Neural progenitor cell (in vitro differentiated cells): Measurements from ENCODE around the gene D2HGDH. TPM values are rescaled to one million over a fixed set of nuclear protein-coding genes. Genes with fewer than 3 reads are reported as not detected.

Experiments
- DNase-seq: peaks from one replicate; pipeline ENCODE4 v3.0.0-alpha.2; 2016; ENCODE audit warnings: low spot score
- H2AFZ ChIP-seq: fragments of 200-600 bp; sonication (generic); replicated peaks from 2 replicates; pipeline ENCODE4 v1.6.1; 2016; ENCODE audit warnings: antibody characterized with exemption
- H3F3A ChIP-seq: fragments of 200-600 bp; sonication (generic); 2 replicates; pipeline ENCODE4 v1.6.1; 2016; ENCODE audit warnings: antibody characterized with exemption, low read depth
- H3K27ac ChIP-seq: fragments of 200-600 bp; sonication (generic); 2 replicates; pipeline ENCODE4 v1.5.1; 2016; ENCODE audit warnings: mild to moderate bottlenecking
- H3K27me3 ChIP-seq: fragments of 200-600 bp; sonication (generic); 2 replicates; pipeline ENCODE4 v1.6.1; 2016; ENCODE audit warnings: mild to moderate bottlenecking, moderate library complexity
- H3K36me3 ChIP-seq: fragments of 200-600 bp; sonication (generic); 2 replicates; pipeline ENCODE4 v1.5.1; 2016
- H3K4me1 ChIP-seq: fragments of 200-600 bp; sonication (generic); 2 replicates; pipeline ENCODE4 v1.6.1; 2016; ENCODE audit warnings: mixed run types
- H3K4me2 ChIP-seq: fragments of 200-600 bp; sonication (generic); 2 replicates; pipeline ENCODE4 v1.6.1; 2016
- H3K4me3 ChIP-seq: fragments of 200-600 bp; sonication (generic); 2 replicates; pipeline ENCODE4 v1.5.1; 2016
- H3K79me2 ChIP-seq: fragments of 200-600 bp; sonication (generic); 2 replicates; pipeline ENCODE4 v1.6.1; 2016; ENCODE audit warnings: low read depth
- H3K9ac ChIP-seq: fragments of 200-600 bp; sonication (generic); 2 replicates; pipeline ENCODE4 v1.6.1; 2016
- H3K9me3 ChIP-seq: fragments of 200-600 bp; sonication (generic); 2 replicates; pipeline ENCODE4 v1.5.1; 2016; ENCODE audit warnings: low read depth
- H4K20me1 ChIP-seq: fragments of 200-600 bp; sonication (generic); 2 replicates; pipeline ENCODE4 v1.6.1; 2016; ENCODE audit warnings: low read depth
- H3K27ac Mint-ChIP-seq: 3 replicates; pipeline ENCODE4 v1.8.0; 2021; ENCODE audit warnings: mixed read lengths
- H3K27me3 Mint-ChIP-seq: 2 replicates; pipeline ENCODE4 v1.8.0; 2022; ENCODE audit warnings: low read depth, mild to moderate bottlenecking, inconsistent platforms, moderate library complexity, mixed read lengths; ENCODE audit not compliant: insufficient read depth
- H3K36me3 Mint-ChIP-seq: 3 replicates; pipeline ENCODE4 v1.8.0; 2021; ENCODE audit warnings: mixed read lengths
- H3K4me1 Mint-ChIP-seq: 3 replicates; pipeline ENCODE4 v1.8.0; 2021; ENCODE audit warnings: mixed read lengths
- H3K4me3 Mint-ChIP-seq: 3 replicates; pipeline ENCODE4 v1.8.0; 2021; ENCODE audit warnings: mild to moderate bottlenecking, moderate library complexity, mixed read lengths
- H3K9me3 Mint-ChIP-seq: 3 replicates; pipeline ENCODE4 v1.8.0; 2020; ENCODE audit warnings: mixed read lengths
- CTCF ChIP-seq: fragments of 200-600 bp; sonication (generic); IDR thresholded peaks from 2 replicates; pipeline ENCODE4 v1.5.1; 2017; ENCODE audit warnings: antibody characterized with exemption, mild to moderate bottlenecking
- EZH2 ChIP-seq: fragments of 200-600 bp; sonication (generic); IDR thresholded peaks from 2 replicates; pipeline ENCODE4 v1.6.1; 2017; ENCODE audit warnings: antibody characterized with exemption, mild to moderate bottlenecking, moderate library complexity
- EZH2phosphoT487 ChIP-seq: fragments of 200-600 bp; sonication (generic); IDR thresholded peaks from 2 replicates; pipeline ENCODE4 v1.6.1; 2017; ENCODE audit warnings: antibody characterized with exemption
- total RNA-seq: library from RNA; depleted of rRNA; stranded (reverse); fragments of >200 nt; gene quantifications from 2 replicates; pipeline ENCODE4 v1.2.3, GENCODE V29; 2015; ENCODE audit warnings: low replicate concordance

Gene D2HGDH
- total RNA-seq, 1 donor from 2014 or later: 3.5 TPM

- H3K27ac Mint-ChIP-seq: no peak within 1 kb of the TSS
- peaks cover 11% of the 10 kb centered on the region for H3K27me3 Mint-ChIP-seq
- peaks cover 19% of the 10 kb centered on the region for H3K4me1 Mint-ChIP-seq
- Histone ChIP-seq H3K27me3 (no peaks in the 10 kb centered on the region), H3K9me3 (peaks cover 8% of the 10 kb centered on the region), H3K4me3 (no peak within 1 kb of the TSS), H3K27ac (no peak within 1 kb of the TSS), H3K4me1 (peaks cover 25% of the 10 kb centered on the region), H3F3A (peaks cover 11% of the 10 kb centered on the region), H3K9ac (no peak within 1 kb of the TSS), H2AFZ (no peak within 1 kb of the TSS), H3K79me2 (no peaks in the 10 kb centered on the region), H3K4me2 (no peak within 1 kb of the TSS), H3K36me3 (no peaks in the 10 kb centered on the region), H4K20me1 (no peaks in the 10 kb centered on the region)
- no peaks in the 10 kb centered on the region for H3K36me3 Mint-ChIP-seq
- TF ChIP-seq CTCF: no peak
- no peak for TF ChIP-seq EZH2
- TF ChIP-seq EZH2phosphoT487: no peak
- no peak for DNase-seq
- no peak within 1 kb of the TSS for H3K4me3 Mint-ChIP-seq
- H3K9me3 Mint-ChIP-seq: peaks cover 9% of the 10 kb centered on the region
Measured at GRCh38 chr2:241776336-241777169, 42.1 kb downstream of the D2HGDH start, which contains the start of gene GAL3ST2. TSS of gene GAL3ST2 (plus strand) at chr2:241776822. CDS start at chr2:241776956, 134 bp downstream.

- no peak overlapping the region for H3K9ac ChIP-seq
- peaks cover 9% of the 10 kb centered on the region for H3K9me3 Mint-ChIP-seq
- no peak for DNase-seq
- no peak overlapping the region for H3K27ac Mint-ChIP-seq
- H4K20me1 ChIP-seq: no peaks in the 10 kb centered on the region
- H3K79me2 ChIP-seq: no peaks in the 10 kb centered on the region
- no peak overlapping the region for H3K4me3 Mint-ChIP-seq
- no peak overlapping the region for H2AFZ ChIP-seq
- H3K27me3 Mint-ChIP-seq: peaks cover 11% of the 10 kb centered on the region
- H3F3A ChIP-seq: peaks cover 4% of the 10 kb centered on the region
- no peaks in the 10 kb centered on the region for H3K27me3 ChIP-seq
- H3K36me3 Mint-ChIP-seq: no peaks in the 10 kb centered on the region
- H3K9me3 ChIP-seq: peaks cover 14% of the 10 kb centered on the region
- no peak overlapping the region for H3K4me3 ChIP-seq
- H3K36me3 ChIP-seq: no peaks in the 10 kb centered on the region
- H3K27ac ChIP-seq: no peak overlapping the region
- no peak for TF ChIP-seq CTCF
- no peak for TF ChIP-seq EZH2
- no peak for TF ChIP-seq EZH2phosphoT487
- H3K4me1 Mint-ChIP-seq: peaks cover 14% of the 10 kb centered on the region
- peaks cover 18% of the 10 kb centered on the region for H3K4me1 ChIP-seq
- no peak overlapping the region for H3K4me2 ChIP-seq
Measured at GRCh38 chr2:241777170-241777685, 42.8 kb downstream of the D2HGDH start.

- no peak overlapping the region for H3K4me3 ChIP-seq
- no peaks in the 10 kb centered on the region for H3K79me2 ChIP-seq
- H3K9me3 ChIP-seq: peaks cover 15% of the 10 kb centered on the region
- peaks cover 11% of the 10 kb centered on the region for H3K27me3 Mint-ChIP-seq
- peaks cover 11% of the 10 kb centered on the region for H3K4me1 ChIP-seq
- H3K27ac Mint-ChIP-seq: peak overlapping the region; percentile 69
- no peaks in the 10 kb centered on the region for H3F3A ChIP-seq
- no peak for TF ChIP-seq EZH2phosphoT487
- no peak for TF ChIP-seq CTCF
- no peak for TF ChIP-seq EZH2
- no peaks in the 10 kb centered on the region for H3K36me3 Mint-ChIP-seq
- H4K20me1 ChIP-seq: no peaks in the 10 kb centered on the region
- no peak overlapping the region for H3K27ac ChIP-seq
- no peak overlapping the region for H3K9ac ChIP-seq
- no peaks in the 10 kb centered on the region for H3K36me3 ChIP-seq
- no peak for DNase-seq
- H3K9me3 Mint-ChIP-seq: peaks cover 11% of the 10 kb centered on the region
- no peak overlapping the region for H3K4me3 Mint-ChIP-seq
- H2AFZ ChIP-seq: peak overlapping the region; percentile 22
- no peak overlapping the region for H3K4me2 ChIP-seq
- H3K27me3 ChIP-seq: no peaks in the 10 kb centered on the region
- H3K4me1 Mint-ChIP-seq: peaks cover 7% of the 10 kb centered on the region
Measured at GRCh38 chr2:241777686-241778627, 43.5 kb downstream of the D2HGDH start.
